Stimulated activated naive CD8-positive, alpha-beta T cell treated with anti-CD3 and anti-CD28 coated beads, Interleukin-15, Interleukin-2, amounts not matched to agents 100 ng/mL and 50 ng/mL, for 24 hours (primary cell): ENCODE results near the gene EDNRA.

ENCODE experiments used
- H3K27ac Mint-ChIP-seq: one replicate; pipeline ENCODE4 v1.8.0; 2021; ENCODE audit warnings: mild to moderate bottlenecking, mixed read lengths
- H3K27me3 Mint-ChIP-seq: one replicate; pipeline ENCODE4 v1.8.0; 2021; ENCODE audit warnings: mixed read lengths
- H3K36me3 Mint-ChIP-seq: one replicate; pipeline ENCODE4 v1.8.0; 2021; ENCODE audit warnings: low read depth, mixed read lengths
- H3K4me1 Mint-ChIP-seq: one replicate; pipeline ENCODE4 v1.8.0; 2021; ENCODE audit warnings: low read depth, mixed read lengths
- H3K4me3 Mint-ChIP-seq: one replicate; pipeline ENCODE4 v1.8.0; 2021; ENCODE audit warnings: mild to moderate bottlenecking, mixed read lengths
- H3K9me3 Mint-ChIP-seq: one replicate; pipeline ENCODE4 v1.8.0; 2021; ENCODE audit warnings: mixed read lengths

EDNRA gene

DNA sequence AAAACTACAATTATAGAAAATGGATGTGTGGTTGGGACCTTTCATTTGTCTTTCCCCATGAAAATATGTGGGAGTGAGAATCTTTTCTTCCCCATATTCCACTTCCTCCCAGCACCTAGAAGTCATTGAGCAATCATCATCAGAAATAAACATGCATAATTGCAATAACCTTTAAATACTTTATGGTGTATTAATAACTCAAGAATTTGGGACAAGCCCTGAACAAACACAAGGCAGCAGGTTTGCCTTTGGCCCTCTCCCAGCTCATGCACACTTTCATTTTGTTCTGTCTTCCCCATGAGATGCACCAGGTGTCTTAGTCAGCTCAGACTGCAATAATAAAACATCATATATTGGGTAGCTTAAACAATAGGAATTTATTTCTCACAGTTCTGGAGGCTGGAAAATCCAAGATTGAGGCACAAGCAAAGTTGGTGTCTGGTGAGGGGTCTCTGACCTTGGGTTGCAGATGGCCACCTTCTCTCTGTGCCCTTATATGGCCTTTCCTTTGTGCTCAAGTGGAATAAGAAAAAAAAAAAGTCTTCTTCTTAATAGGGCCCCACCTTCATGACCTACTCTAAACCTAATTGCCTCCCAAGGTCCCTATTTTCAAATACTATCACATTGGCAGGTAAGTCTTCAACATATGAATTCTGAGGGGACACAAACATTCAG, 101.6 kb downstream of the EDNRA start:
- Mint-ChIP-seq H3K9me3 (no peaks in the 10 kb centered on the region), H3K36me3 (no peaks in the 10 kb centered on the region), H3K4me1 (no peaks in the 10 kb centered on the region), H3K4me3 (no peak overlapping the region), H3K27me3 (peaks cover 4% of the 10 kb centered on the region), H3K27ac (no peak overlapping the region)

DNA sequence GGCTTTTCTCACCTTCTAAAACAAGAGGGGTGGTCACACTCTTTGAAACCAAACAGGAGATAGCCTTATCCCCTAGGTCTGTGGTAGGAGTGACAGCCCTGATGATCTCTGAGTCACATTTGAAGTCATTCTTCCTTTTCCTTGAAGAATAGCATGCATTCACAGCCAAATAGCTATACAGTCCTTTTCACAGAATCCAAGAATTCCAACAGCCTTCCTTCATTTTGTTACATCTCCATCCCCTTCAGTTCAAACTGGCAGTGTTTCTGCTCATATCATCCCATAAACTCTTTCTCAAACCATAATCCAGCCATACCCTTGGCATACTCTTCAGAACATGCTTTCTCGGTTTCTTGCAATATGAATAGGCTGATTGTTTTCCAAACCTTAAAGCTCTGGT, 103.0 kb downstream of the EDNRA start:
- no peaks in the 10 kb centered on the region for H3K36me3 Mint-ChIP-seq
- no peak overlapping the region for H3K4me3 Mint-ChIP-seq
- peaks cover 4% of the 10 kb centered on the region for H3K27me3 Mint-ChIP-seq
- H3K9me3 Mint-ChIP-seq, result no peaks in the 10 kb centered on the region
- no peak overlapping the region for H3K27ac Mint-ChIP-seq
- H3K4me1 Mint-ChIP-seq, result no peaks in the 10 kb centered on the region

DNA sequence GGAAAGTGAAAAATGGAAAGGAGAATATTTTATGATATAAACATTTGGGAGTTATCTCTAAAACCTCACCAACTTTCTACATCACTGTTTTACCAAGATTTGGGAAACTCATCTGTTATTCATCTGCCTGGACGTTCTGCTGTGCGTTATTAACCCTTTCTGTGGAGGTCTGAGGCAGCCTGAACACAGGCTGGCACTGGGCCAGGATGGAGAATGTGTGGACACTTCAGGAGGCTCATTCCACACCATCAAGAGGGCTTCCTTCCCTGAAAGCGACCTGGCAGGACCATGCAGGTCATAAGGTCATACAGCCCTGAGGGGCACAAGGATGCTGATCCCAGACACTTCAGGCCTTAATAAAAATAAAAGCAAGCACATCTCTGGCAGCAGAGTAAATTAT, 105.1 kb downstream of the EDNRA start:
- H3K4me3 Mint-ChIP-seq, result no peak overlapping the region
- no peaks in the 10 kb centered on the region for H3K9me3 Mint-ChIP-seq
- H3K27ac Mint-ChIP-seq, result no peak overlapping the region

DNA sequence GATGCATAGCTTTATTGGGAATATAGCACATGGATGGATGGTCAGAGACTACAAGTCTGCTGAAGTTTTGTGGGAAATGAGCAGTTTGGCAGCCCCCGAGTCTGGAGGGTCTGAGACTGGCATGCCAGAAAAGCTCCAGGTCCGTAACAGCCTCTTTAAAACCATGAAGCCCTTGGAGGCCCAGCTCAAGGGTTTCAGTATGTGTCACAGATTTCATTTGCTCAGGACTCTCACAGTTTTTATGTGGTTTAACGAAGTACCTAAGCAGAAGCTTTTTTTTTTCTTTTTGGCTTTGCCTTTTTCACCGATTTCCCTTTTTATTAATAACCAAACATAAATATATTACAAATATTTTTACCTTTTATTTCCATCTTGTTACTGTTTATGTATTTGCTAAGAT, 105.7 kb downstream of the EDNRA start:
- no peaks in the 10 kb centered on the region for H3K9me3 Mint-ChIP-seq
- H3K4me3 Mint-ChIP-seq, result no peak overlapping the region
- no peaks in the 10 kb centered on the region for H3K4me1 Mint-ChIP-seq
- no peak overlapping the region for H3K27ac Mint-ChIP-seq
- H3K36me3 Mint-ChIP-seq, result no peaks in the 10 kb centered on the region
- peaks cover 4% of the 10 kb centered on the region for H3K27me3 Mint-ChIP-seq

More for the DNA sequence above, 105.1 kb downstream of the EDNRA start:
- Mint-ChIP-seq H3K4me1 (no peaks in the 10 kb centered on the region), H3K27me3 (peaks cover 4% of the 10 kb centered on the region), H3K36me3 (no peaks in the 10 kb centered on the region)

DNA sequence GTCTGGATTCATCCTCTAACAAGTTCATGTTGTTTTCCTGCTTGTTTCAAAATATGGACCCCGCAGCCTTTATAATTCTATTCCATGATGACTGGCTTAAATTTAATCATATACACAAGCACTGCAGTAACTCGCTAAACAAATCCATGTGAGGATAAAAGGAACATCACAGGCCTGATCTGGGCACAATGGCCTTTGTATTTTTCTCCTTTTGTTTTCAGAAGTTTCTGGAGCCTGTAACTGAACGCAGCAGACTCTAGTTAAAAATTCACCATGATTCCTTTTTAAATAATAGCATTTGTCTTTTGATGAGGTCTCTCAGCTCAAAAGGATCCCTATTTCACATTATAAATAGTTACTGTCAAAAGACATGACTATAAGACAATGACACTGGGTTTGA, 106.1 kb downstream of the EDNRA start:
- peaks cover 4% of the 10 kb centered on the region for H3K27me3 Mint-ChIP-seq
- H3K36me3 Mint-ChIP-seq, result no peaks in the 10 kb centered on the region
- H3K27ac Mint-ChIP-seq, result no peak overlapping the region
- H3K4me1 Mint-ChIP-seq, result no peaks in the 10 kb centered on the region
- H3K4me3 Mint-ChIP-seq, result no peak overlapping the region
- H3K9me3 Mint-ChIP-seq, result no peaks in the 10 kb centered on the region

DNA sequence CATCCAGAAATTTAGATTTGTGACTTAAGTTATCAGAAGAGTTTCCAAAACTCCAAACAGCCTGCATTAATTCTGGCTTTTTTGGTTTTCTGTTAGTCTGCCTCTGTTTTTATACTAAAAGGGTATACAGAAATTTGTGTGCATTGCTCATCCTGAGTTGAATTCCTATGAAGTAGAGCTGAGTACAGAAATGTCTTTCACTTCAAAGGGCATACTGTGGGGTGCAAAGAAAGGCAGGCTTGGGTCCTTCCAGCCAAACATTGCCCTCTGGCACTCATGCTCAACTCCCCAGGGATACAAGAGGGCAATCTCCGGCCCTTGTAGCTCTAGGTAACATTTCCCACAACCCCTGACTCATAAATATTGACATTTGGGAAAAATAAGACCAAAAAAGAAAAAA, 108.7 kb downstream of the EDNRA start:
- H3K27ac Mint-ChIP-seq, result no peak overlapping the region
- no peaks in the 10 kb centered on the region for H3K36me3 Mint-ChIP-seq
- no peaks in the 10 kb centered on the region for H3K4me1 Mint-ChIP-seq
- H3K27me3 Mint-ChIP-seq, result no peaks in the 10 kb centered on the region
- H3K4me3 Mint-ChIP-seq, result no peak overlapping the region
- H3K9me3 Mint-ChIP-seq, result no peaks in the 10 kb centered on the region

DNA sequence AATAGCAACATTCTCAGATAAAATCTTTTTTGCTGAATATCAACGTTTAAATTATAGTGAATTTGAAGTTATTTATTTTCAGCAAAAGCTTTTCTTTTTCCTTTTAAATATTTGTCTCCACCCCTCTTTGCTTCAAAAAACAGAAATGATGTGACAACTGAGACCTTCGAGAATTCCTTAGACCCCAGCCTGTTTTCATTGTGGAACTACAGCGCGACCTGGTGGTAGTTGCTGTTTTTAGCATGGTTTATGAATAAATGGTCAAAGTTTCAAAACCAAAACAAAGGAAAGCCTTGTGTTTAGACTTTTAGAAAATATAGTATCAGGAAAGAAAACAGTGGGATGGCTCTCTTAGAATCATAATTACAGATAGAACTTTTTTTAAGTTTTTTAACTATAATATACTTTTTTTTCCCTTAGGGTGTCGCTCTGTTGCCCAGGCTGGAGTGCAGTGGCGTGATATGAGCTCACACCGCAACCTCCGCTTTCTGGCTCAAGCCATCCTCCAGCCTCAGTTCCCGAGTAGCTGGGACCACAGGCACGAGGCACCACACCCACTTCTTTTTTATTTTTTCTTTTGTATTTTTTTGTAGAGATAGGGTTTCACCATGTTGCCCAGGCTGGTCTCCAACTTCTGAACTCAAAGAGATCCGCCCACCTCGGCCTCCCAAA, 109.5 kb downstream of the EDNRA start:
- Mint-ChIP-seq H3K9me3 (no peaks in the 10 kb centered on the region), H3K4me1 (no peaks in the 10 kb centered on the region), H3K27me3 (no peaks in the 10 kb centered on the region), H3K36me3 (no peaks in the 10 kb centered on the region), H3K4me3 (no peak overlapping the region), H3K27ac (no peak overlapping the region)

DNA sequence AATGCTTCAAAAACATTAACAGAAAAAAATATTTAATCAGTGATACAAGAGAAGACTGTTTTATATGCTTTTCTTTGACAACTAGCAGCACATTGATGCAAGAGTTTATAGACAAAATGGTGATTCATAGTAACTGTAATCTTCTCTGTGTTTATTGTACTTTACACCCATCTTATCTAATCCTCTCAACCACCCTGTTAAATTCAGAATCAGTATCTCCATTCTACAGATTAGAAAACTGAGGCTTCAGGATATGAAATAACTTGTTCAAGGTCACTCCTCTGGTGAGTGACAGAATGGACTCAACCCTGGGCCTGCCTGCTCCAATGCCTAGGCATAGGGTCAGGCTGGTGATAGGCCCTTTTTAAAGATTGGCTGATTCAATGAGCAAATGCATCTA, 110.2 kb downstream of the EDNRA start:
- H3K27ac Mint-ChIP-seq, result no peak overlapping the region
- H3K36me3 Mint-ChIP-seq, result no peaks in the 10 kb centered on the region
- no peaks in the 10 kb centered on the region for H3K27me3 Mint-ChIP-seq
- H3K4me3 Mint-ChIP-seq, result no peak overlapping the region
- H3K4me1 Mint-ChIP-seq, result no peaks in the 10 kb centered on the region
- no peaks in the 10 kb centered on the region for H3K9me3 Mint-ChIP-seq

DNA sequence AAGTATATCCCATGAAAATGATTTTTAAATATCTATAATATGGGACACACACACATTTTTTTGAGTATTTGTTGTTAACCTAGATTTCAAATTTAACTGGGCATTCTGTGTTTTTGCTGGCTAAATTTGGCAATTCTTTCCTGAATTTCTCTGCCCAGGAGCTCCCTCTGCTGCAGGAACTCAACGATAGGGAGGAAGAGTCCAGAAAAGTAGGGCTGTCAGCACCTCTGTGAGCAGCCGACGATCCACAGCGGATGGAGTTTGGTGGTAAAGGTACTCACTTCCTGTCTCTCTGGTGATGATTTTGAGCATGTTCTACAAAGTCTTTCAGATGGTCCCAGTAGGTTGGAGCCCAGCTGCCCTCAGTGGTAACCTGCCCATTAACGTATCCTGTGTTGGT, 113.2 kb downstream of the EDNRA start:
- Mint-ChIP-seq H3K9me3 (no peaks in the 10 kb centered on the region), H3K36me3 (no peaks in the 10 kb centered on the region), H3K27me3 (no peaks in the 10 kb centered on the region), H3K4me3 (no peak overlapping the region), H3K4me1 (no peaks in the 10 kb centered on the region), H3K27ac (no peak overlapping the region)
